ELR (cell line): ENCODE data around the gene ZNF202.
"Not testable (repeated sequence)": the region's sequence is repeated elsewhere in the genome, so short reads cannot be mapped to it uniquely, and the experiment has no call there.

ENCODE experiments used
- DNase-seq: peaks from one replicate; pipeline ENCODE4 v3.0.0-alpha.2; 2015; ENCODE audit warnings: low read depth

ZNF202 gene

DNA sequence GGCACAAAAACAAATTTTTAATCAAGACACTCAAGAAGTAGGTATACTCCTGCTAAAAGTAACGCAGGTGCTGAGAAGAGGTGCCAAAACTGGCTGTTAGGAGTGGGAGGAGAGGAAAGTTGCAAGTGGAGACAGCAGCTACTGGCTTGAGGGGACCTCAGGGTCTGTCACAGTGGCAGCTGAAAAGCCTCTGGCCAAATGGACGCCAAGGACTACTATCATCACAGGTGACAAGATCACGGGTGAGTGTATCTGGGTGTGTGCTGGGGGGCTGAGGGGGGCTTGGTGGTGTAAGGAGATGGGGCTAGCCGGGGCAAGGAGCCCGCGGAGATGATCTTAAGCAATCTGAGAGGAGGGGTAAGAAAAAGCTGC is 687 bp downstream of the ZNF202 start:
- DNase-seq, result no peak

DNA sequence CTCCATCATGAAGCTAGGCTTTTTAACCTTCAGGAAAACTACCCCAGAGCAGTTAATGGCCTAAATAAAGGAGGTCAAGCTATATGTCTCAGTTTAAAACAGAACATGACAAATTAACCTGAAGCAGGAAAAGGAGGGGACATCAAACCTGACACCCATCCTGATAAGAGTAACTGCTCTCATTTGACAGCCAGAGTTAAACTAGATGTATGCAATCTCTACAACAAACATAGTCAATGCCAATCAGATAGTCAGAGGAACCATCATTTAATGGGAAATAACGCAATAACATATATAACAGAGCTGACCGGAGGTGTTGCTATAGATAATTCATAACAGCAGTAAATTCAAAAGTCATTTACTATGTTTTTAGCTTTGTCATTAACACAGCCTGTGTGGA is 3.1 kb downstream of the ZNF202 start:
- DNase-seq, result no peak

- no peak for DNase-seq
These were observed 4.7 kb downstream of the ZNF202 start for GRCh38 chr11:123736769-123737168.

DNA sequence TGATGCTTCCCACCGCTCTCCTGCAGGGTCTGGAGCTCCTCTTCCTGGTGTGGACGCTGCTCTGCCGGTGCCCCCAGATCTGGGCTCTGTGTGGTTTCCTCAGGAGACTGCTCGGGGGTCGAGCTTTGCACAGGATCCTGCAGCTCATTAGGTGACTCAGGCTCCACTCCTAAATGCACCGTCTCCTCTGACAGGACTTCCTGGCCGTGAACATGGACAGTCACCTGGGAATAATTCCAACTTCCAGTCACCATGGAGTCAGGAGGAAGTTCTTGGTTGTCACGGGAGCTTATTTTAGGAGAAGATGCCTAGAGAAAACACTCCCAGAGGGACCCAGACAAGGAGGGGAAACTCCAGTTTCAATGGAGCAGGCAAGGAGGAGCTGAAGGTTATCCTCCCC is 11.9 kb downstream of the ZNF202 start:
- peak; percentile 52 for DNase-seq

DNA sequence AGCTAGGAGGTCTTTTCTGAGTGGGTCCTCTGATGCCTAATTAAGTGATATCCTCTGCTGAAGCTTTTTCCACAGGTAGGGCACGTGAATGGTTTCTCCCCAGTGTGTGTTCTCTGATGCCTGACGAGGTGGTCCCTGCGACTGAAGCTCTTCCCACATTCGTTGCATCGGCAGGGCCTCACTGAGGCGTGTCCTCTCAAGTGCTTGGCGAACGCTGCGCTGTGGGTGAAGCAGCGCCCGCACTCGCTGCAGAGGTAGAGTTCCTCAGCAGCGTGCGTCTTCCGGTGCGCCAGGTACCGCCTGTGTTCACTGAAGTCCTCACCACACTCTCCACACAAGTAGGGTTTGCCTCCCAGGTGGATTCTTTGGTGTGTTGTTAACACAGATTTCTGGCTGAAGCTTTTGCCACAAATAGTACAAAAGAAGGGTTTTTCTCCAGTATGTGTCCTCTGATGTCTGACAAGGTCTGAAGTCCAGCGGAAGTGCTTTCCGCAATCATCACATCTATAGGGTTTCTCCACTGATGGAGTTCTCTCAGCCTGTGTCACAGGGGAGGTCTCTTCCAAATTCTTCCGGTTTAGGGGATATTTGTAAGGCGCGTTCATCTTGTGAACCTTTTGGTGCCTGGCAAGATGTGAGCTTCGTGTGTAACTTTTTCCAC is 15.3 kb downstream of the ZNF202 start:
- DNase-seq, result no peak

GRCh38 chr11:123719452-123719851 is 22.0 kb downstream of the ZNF202 start:
- DNase-seq, result peak; percentile 67

DNA sequence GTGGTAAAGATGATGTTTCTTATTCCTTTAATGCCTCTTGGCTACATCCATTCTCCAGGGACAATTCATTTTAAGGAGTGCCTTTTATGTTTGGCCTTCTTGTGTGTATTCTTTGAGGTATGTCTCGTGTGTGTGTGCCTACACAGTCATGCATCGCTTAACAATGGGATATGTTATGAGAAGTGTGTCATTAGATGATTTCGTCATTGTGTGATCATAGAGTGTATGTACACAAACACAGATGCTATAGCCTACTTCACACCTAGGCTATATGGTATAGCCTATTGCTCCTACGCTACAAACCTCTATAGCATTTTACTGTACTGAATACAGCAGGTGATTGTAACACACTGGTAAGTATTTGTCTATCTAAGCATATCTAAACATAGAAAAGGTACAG is 23.0 kb downstream of the ZNF202 start:
- DNase-seq, result no peak

DNA sequence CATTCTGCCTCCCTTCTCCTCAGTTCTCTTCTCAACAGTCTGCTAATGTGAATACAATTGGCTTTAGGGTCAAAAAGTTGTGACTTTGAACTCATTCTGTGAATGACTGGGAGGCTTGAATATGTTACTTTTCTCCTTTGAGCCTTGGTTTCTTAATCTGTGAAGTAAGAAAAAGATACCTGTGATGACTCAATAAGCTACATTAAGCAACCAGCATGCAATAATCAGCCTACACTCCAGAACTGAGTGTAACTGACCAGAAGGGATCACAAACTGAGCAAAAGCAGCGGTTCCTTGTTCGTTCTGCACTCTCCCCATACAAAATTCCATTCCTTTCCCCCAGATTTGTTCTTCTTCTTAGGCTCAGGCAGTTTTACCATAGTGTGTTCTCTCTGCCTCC is 23.4 kb downstream of the ZNF202 start:
- no peak for DNase-seq

DNA sequence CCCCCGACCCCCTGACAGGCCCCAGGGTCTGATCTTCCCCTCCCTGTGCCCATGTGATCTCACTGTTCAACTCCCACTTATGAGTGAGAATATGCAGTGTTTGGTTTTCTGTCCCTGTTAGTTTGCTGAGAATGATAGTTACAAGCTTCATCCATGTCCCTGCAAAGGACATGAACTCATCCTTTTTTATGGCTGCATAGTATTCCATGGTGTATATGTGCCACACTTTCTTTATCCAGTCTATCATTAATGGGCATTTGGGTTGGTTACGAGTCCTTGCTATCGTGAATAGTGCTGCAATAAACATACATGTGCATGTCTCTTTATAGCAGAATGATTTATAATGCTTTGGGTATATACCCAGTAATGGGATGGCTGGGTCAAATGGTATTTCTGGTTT is 28.8 kb downstream of the ZNF202 start:
- not testable (repeated sequence) for DNase-seq

GRCh38 chr11:123707606-123708205 is 33.8 kb downstream of the ZNF202 start:
- peak; percentile 72 for DNase-seq

DNA sequence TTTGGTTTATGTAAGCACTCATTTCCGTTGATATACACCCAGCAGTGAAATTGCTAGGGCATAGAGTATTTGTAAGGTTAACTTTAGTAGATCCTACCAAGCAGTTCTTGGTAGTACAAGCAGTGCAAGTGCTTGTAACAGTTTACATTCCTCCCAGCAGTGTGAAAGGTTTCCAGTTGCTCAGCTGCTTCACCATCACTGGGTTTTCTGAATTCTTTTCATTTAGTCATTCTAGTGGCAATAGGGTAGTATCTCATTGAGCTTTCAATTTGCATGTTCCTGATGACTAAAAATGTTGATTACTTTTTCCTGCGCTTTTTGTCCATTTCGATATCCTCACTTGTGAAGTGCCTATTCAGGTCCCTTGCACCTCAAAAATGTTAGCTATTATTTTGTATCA is 34.3 kb downstream of the ZNF202 start:
- no peak for DNase-seq

- DNase-seq, result no peak
These were observed 37.1 kb downstream of the ZNF202 start for GRCh38 chr11:123704341-123704740.

DNA sequence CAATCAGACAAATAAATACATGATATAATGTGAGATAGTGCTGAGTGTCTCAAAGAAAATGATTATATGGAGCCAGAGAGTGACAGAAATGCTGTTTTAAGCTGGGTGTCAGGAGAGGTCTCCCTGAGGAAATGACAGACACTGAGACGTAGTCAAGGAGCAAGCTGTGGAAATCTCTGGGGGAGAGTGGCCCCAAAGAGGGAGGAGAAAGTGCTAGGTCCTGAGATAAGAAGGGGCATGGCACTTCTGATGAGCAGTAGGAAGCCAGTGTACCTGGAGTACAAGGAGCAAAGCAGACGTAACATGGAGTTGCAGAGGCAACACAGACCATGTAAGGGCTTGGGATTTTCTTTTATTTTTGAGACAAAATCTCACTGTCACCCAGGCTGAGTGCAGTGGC is 38.8 kb downstream of the ZNF202 start:
- no peak for DNase-seq

DNA sequence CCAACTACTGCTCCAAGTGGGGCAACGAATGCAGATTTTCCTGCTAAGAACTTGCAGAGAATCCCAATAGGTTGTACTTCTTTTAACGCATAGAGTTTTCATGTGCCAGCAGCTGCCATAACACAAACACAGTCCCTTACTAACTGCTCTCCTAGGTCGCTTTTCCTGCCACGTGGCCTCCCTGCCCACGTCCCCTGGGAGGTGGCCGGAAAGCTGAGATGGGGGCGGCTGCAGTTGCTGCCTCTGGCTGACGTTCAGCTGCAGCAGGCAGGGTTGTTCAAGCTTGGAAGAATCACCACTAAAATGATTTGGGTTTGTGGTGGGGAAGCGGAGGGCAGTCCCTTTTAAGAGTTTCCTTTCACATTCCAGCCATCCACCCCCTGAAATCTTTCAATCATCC is 39.3 kb downstream of the ZNF202 start:
- DNase-seq, result no peak

DNA sequence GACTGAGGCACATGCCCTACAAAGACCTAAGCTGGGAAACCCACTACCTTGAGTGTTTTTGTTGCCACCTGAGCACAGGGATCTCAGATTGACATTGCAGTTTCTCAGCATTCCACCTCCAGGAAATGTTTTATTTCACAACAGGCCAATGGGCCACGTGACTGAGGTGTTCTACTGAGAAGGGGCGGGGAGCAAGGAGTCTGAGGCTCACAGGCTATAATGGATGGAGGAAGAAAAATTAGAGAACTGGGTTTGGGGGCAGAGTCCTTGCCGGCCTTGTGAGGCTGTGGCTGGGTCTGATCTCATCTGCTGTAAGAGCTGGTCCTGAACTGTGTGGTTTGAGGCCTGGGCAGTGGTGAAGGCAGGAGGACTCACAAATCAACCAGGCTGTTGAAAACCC is 40.7 kb downstream of the ZNF202 start:
- no peak for DNase-seq

DNA sequence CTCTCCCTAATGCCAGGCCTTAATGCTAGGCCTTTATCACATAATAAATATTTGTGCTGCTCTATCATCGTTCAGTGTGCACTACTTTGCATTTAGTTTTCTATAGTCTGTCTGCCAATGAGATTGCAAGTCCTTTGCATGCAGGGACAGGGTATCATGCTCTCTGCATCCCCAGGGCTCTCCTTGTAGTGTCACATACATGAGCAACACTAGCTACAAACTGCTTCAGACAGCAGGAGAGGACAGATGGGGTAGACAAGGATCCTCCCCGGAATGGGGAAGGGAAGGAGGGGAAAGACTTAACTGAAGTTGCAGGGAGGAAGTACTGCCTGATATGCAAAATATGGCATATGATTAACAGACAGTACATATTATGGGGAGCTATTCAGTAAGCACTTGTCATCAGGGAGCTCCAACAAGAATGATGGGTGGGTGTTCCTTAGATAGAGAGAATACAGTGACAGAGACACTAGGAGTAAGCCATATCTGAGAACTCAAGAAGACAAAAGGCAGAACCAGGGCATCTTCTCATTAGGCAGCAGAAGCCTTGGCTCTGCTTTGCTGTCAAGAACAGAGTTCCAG is 42.8 kb downstream of the ZNF202 start:
- no peak for DNase-seq

DNA sequence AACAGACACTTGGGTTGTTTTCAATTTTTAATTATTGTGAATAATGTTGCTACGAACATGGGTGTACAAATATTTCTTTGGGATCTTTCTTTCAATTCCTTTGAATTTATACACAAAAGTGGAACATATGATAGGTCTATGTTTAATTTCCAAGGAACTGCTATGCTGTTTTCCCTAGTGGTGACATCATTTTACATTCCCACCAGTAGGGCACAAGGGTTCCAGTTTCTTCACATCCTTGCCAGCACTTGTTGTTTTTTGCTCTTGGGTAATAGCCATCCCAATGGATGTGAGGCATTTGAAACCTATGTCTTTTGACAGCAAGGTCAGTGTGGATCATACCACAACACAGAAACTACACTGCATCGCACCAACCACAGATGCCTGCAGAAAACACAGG is 45.3 kb downstream of the ZNF202 start:
- DNase-seq, result peak; percentile 3

DNA sequence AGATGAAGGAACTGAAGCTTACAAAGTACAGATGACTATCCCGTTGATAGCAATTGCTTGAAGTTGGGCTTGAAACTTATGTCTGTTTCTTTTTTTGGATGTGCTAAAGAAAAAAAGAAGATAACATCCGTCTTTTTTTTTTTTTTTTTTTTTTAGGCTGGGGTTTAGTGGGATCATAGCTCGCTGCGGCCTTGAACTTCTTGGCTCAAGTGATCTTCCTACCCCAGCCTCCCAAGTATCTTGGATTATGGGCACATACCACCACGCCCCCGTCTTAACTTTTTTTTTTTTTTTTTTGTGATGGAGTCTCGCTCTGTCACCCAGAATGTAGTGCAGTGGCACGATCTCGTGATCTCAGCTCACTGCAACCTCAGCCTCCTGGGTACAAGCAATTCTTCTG is 46.2 kb downstream of the ZNF202 start:
- no peak for DNase-seq

DNA sequence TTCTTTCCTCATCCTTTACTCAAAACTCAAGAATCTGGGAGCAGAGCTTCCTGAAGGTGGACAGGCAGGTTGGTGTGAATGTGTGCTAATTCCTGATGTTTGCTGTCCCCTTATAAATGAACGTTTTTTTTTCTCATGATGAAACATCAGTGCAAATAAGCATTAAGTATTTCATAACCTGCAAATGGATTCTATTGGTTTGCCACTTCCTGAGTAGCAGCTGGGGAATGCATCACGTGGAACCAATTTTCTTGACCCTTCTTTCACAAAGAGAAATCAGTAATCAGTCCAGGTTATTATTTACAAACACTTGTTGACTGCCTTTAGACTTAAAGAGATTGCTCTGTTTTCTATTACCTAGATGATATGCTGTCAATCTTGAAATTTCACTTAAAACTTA is 46.9 kb downstream of the ZNF202 start:
- DNase-seq, result no peak

- no peak for DNase-seq
These were observed 48.5 kb downstream of the ZNF202 start for GRCh38 chr11:123692961-123693360.

- peak; percentile 68 for DNase-seq
These were observed 51.0 kb downstream of the ZNF202 start for GRCh38 chr11:123690485-123690884.

DNA sequence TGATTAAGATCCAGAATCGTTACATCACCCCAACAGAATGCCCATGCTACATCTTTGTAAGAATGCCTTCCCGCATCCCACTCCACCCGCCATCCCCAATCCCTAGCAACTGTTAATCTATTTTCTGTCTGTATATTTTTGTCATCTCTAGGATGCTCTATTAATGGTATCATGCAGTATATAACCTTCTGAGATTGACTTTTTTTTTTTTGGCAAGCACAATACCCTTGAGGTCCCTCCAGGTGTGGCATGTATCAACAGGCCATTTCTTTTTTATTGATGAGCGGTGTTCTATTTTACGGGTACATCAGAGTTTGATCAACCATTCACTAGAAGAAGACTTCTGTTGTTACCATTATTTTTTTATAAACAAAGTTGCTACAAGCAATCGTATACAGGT is 56.9 kb downstream of the ZNF202 start:
- no peak for DNase-seq

DNA sequence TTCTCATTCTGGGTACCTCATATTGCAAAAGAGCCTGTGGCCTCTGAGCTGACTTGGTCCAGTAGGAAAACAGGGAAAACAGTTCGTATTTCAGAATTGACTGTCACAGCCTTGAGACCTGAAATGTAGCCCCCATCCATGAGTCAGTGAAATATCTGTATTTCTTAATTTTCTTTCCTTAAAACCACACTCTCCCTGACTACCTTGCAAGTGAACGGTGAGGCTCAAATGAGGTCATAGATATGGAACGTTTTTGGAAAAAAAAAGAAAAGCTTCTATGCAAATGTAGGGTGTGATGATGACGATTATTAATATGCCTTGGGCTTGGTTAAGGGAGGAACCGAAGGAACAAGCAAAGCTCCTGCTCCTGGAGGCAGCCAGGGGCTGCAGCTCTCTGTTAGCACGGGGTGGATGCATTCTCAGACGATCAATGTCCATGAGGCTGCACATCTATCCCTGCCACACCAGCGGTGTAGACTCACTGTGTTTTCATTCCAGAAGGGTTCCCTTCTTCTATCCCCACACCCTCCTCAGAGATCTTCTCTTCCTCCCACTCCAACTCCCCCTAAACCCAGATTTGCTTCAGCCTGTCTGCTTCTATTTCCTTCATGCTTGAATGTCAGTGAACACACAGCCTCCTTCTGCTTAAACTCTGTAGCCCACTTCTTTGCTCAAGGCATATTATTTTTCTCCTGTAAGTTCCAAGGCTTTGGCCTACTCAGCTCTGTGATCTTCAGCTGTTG is 57.9 kb downstream of the ZNF202 start:
- DNase-seq, result no peak
